ES-I3 (cell line): ENCODE data around the gene MVD.
"Not testable (repeated sequence)": the region's sequence is repeated elsewhere in the genome, so short reads cannot be mapped to it uniquely, and the experiment has no call there.

ENCODE experiments used
- H3K36me3 ChIP-seq: 2 replicates; pipeline ENCODE4 v1.6.1; 2013; ENCODE audit warnings: mild to moderate bottlenecking, low read length, control low read depth, moderate library complexity; ENCODE audit not compliant: insufficient read depth
- H3K4me1 ChIP-seq: 2 replicates; pipeline ENCODE4 v1.6.1; 2013; ENCODE audit warnings: mild to moderate bottlenecking, control low read depth, low read length; ENCODE audit not compliant: insufficient read depth
- H3K9ac ChIP-seq: 2 replicates; pipeline ENCODE4 v1.6.1; 2013; ENCODE audit warnings: low read depth, mild to moderate bottlenecking, low read length, moderate library complexity
- H3K9me3 ChIP-seq: 2 replicates; pipeline ENCODE4 v1.6.1; 2013; ENCODE audit warnings: mild to moderate bottlenecking, low read length, moderate library complexity; ENCODE audit not compliant: control insufficient read depth, insufficient read depth

The MVD gene

GRCh38 chr16:88616736-88617135 lies 46.2 kb downstream of the MVD start:
- H3K36me3 ChIP-seq, result no peaks in the 10 kb centered on the region
- H3K4me1 ChIP-seq, result no peaks in the 10 kb centered on the region
- H3K9ac ChIP-seq, result no peak overlapping the region
- no peaks in the 10 kb centered on the region for H3K9me3 ChIP-seq

- no peaks in the 10 kb centered on the region for H3K9me3 ChIP-seq
- no peaks in the 10 kb centered on the region for H3K4me1 ChIP-seq
- H3K9ac ChIP-seq, result no peak overlapping the region; the same call in 1 of the 2 replicates
- no peaks in the 10 kb centered on the region for H3K36me3 ChIP-seq
Observed at GRCh38 chr16:88616320-88616719, 46.6 kb downstream of the MVD start.

- Histone ChIP-seq H3K36me3 (no peaks in the 10 kb centered on the region), H3K4me1 (0 out of 2 replicates have a peak, but pooled peaks cover 5% of the 10 kb centered on the region), H3K9ac (no peak overlapping the region), H3K9me3 (no peaks in the 10 kb centered on the region)
Observed at GRCh38 chr16:88614818-88615580, 47.9 kb downstream of the MVD start.

- Histone ChIP-seq H3K9me3 (no peaks in the 10 kb centered on the region), H3K9ac (no peak overlapping the region), H3K36me3 (no peaks in the 10 kb centered on the region), H3K4me1 (0 out of 2 replicates have a peak, but pooled peaks cover 5% of the 10 kb centered on the region)
Observed at GRCh38 chr16:88613911-88614817, 48.7 kb downstream of the MVD start.

- H3K9ac ChIP-seq, result no peak overlapping the region
- H3K36me3 ChIP-seq, result no peaks in the 10 kb centered on the region
- H3K4me1 ChIP-seq, result 0 out of 2 replicates have a peak, but pooled peaks cover 5% of the 10 kb centered on the region
- no peaks in the 10 kb centered on the region for H3K9me3 ChIP-seq
Observed at GRCh38 chr16:88613293-88613692, 49.6 kb downstream of the MVD start.

GRCh38 chr16:88610909-88611812 lies 51.7 kb downstream of the MVD start:
- H3K9me3 ChIP-seq, result no peaks in the 10 kb centered on the region
- H3K36me3 ChIP-seq, result no peaks in the 10 kb centered on the region
- no peak overlapping the region for H3K9ac ChIP-seq
- H3K4me1 ChIP-seq, result 0 out of 2 replicates have a peak, but pooled peaks cover 5% of the 10 kb centered on the region

GRCh38 chr16:88610080-88610479 lies 52.8 kb downstream of the MVD start:
- no peak overlapping the region for H3K9ac ChIP-seq
- H3K36me3 ChIP-seq, result no peaks in the 10 kb centered on the region
- 0 out of 2 replicates have a peak, but pooled peaks cover 5% of the 10 kb centered on the region for H3K4me1 ChIP-seq
- no peaks in the 10 kb centered on the region for H3K9me3 ChIP-seq

- not testable (repeated sequence) for H3K4me1 ChIP-seq, H3K9me3 ChIP-seq, H3K9ac ChIP-seq, H3K36me3 ChIP-seq
Observed at GRCh38 chr16:88609426-88609825, 53.5 kb downstream of the MVD start.

GRCh38 chr16:88608076-88608475 lies 54.8 kb downstream of the MVD start:
- Histone ChIP-seq H3K36me3 (no peaks in the 10 kb centered on the region), H3K9me3 (no peaks in the 10 kb centered on the region), H3K4me1 (0 out of 2 replicates have a peak, but pooled peaks cover 5% of the 10 kb centered on the region), H3K9ac (no peak overlapping the region)

GRCh38 chr16:88606148-88606757 lies 56.6 kb downstream of the MVD start:
- H3K9ac ChIP-seq, result no peak overlapping the region
- no peaks in the 10 kb centered on the region; the same call in 1 of the 2 replicates for H3K36me3 ChIP-seq
- no peaks in the 10 kb centered on the region for H3K9me3 ChIP-seq
- H3K4me1 ChIP-seq, result 0 out of 2 replicates have a peak, but pooled peaks cover 5% of the 10 kb centered on the region

- H3K36me3 ChIP-seq, result peaks cover 6% of the 10 kb centered on the region; the same call in 1 of the 2 replicates
Observed at GRCh38 chr16:88605186-88606147, 57.4 kb downstream of the MVD start.

GRCh38 chr16:88602091-88602490 lies 60.8 kb downstream of the MVD start:
- Histone ChIP-seq H3K36me3 (peaks cover 19% of the 10 kb centered on the region), H3K9ac (no peak overlapping the region), H3K4me1 (no peaks in the 10 kb centered on the region), H3K9me3 (no peaks in the 10 kb centered on the region)

More at GRCh38 chr16:88605186-88606147, 57.4 kb downstream of the MVD start:
- no peaks in the 10 kb centered on the region for H3K9me3 ChIP-seq
- no peak overlapping the region for H3K9ac ChIP-seq
- H3K4me1 ChIP-seq, result no peaks in the 10 kb centered on the region
